Sigmoid colon (tissue), 4 donors: Measurements from ENCODE around the gene SLC25A23.
"Not testable (repeated sequence)": the region's sequence is repeated elsewhere in the genome, so short reads cannot be mapped to it uniquely, and the experiment has no call there.

Source experiments
- EP300 ChIP-seq, 4 donors: sonication (generic); formaldehyde crosslinking; IDR thresholded peaks; one replicate each; pipeline ENCODE4 v1.6.1; 2017; ENCODE audit warnings: antibody characterized with exemption in 4 of 4
- POLR2A ChIP-seq, 2 donors: fragments of 450-650 bp; IDR thresholded peaks; one replicate each; pipeline ENCODE4 v1.6.1; 2016; ENCODE audit warnings: antibody characterized with exemption in 2 of 2, mild to moderate bottlenecking in 2 of 2, moderate library complexity in 2 of 2
- POLR2AphosphoS5 ChIP-seq, 4 donors: sonication (generic); formaldehyde crosslinking; IDR thresholded peaks; one replicate each; pipeline ENCODE4 v1.6.1; 2017; ENCODE audit warnings: antibody characterized with exemption in 4 of 4
- TF ChIP-seq, protein P1 (sequence below), 4 experiments: fragments of 450-650 bp in 3 of 4; fragments of 200-600 bp in 1 of 4; IDR thresholded peaks; one replicate each; pipeline ENCODE4 v1.5.1; 2016 to 2019; ENCODE audit warnings: antibody characterized with exemption in 4 of 4, mild to moderate bottlenecking in 3 of 4, moderate library complexity in 2 of 4

GRCh38 chr19:6400062-6400944, 59.3 kb downstream of the SLC25A23 start:
- not testable (repeated sequence) for TF ChIP-seq POLR2A, POLR2AphosphoS5, EP300 (IDR thresholded peaks at IDR 0.05)
- TF ChIP-seq, protein P1, sequence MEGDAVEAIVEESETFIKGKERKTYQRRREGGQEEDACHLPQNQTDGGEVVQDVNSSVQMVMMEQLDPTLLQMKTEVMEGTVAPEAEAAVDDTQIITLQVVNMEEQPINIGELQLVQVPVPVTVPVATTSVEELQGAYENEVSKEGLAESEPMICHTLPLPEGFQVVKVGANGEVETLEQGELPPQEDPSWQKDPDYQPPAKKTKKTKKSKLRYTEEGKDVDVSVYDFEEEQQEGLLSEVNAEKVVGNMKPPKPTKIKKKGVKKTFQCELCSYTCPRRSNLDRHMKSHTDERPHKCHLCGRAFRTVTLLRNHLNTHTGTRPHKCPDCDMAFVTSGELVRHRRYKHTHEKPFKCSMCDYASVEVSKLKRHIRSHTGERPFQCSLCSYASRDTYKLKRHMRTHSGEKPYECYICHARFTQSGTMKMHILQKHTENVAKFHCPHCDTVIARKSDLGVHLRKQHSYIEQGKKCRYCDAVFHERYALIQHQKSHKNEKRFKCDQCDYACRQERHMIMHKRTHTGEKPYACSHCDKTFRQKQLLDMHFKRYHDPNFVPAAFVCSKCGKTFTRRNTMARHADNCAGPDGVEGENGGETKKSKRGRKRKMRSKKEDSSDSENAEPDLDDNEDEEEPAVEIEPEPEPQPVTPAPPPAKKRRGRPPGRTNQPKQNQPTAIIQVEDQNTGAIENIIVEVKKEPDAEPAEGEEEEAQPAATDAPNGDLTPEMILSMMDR (IDR thresholded peaks at IDR 0.05), result not testable (repeated sequence)
